Measurements from ENCODE around the gene LRRC8E. TPM values are rescaled to one million over a fixed set of nuclear protein-coding genes. Genes with fewer than 3 reads are reported as not detected.

LRRC8E gene
- total and polyA plus RNA-seq, 5 donors, result 0.36 to 1.2 (median 0.95) TPM

DNA sequence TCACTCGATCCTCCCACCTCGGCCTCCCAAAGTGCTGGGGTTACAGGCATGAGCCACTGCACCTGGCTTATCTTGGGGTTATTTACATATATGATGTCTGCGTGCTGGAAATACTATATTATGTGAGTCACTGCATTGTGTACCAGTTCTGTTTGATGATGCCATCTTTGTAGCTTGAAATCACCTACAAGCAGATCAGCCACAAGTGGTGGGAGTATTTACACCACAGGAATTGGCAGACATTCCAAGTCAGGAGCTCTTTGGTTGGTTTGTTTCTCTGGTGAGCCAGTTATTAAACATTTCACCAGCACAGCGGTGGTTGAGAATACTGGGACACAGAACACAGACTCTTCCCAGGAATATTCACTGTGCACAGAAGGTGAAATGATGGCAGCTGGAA is 59.6 kb downstream of the LRRC8E start:
- DNase-seq, result no peak
- intact Hi-C loops (cut with DNase I), result loop anchor here (5.0 to 10.0 kb wide), 3 partner anchors 57 to 307 kb away; partner anchors contain the start of gene ELAVL1 (in 1 of the 4)
- 96% methylated on average over 4 of the region's 4 CpGs for WGBS

More for the DNA sequence above, 59.6 kb downstream of the LRRC8E start:
- Histone ChIP-seq H3K4me1 (ENCODE audit: control insufficient read depth, insufficient read depth, low read length) (no peaks in the 10 kb centered on the region), H3K27me3 (ENCODE audit: control insufficient read depth, insufficient read depth) (no peaks in the 10 kb centered on the region), H3K27ac (ENCODE audit: low read length) (no peak overlapping the region), H3K4me3 (ENCODE audit: low read length) (no peak overlapping the region), H3K9me3 (ENCODE audit: control insufficient read depth, low read length) (no peaks in the 10 kb centered on the region)
- no peak for ATAC-seq

Other genes with a start within 250 kb of the LRRC8E start
- gene RETN, start 219.5 kb upstream of the LRRC8E start, total RNA-seq, result 1 to 10 TPM in 1 of 4 donors, under 1 TPM in 2, not detected in 1; 0.49 to 1.7 (median 0.78) TPM
- 7.2 TPM for gene RETN, start 219.5 kb upstream of the LRRC8E start, polyA plus RNA-seq
- gene MCEMP1, start 211.4 kb upstream of the LRRC8E start, total RNA-seq, result under 1 TPM; 0.17 to 0.85 (median 0.47) TPM
- 0.50 TPM for gene MCEMP1, start 211.4 kb upstream of the LRRC8E start, polyA plus RNA-seq
- 100 to 1,000 TPM in 1 of 4 donors, 10 to 100 TPM in 3; 94.8 to 121 (median 97.1) TPM for gene TRAPPC5, start 207.7 kb upstream of the LRRC8E start, total RNA-seq
- gene TRAPPC5, start 207.7 kb upstream of the LRRC8E start, polyA plus RNA-seq, result 93.4 TPM
- not detected for gene FCER2, start 186.4 kb upstream of the LRRC8E start, total RNA-seq
- 0.09 TPM for gene FCER2, start 186.4 kb upstream of the LRRC8E start, polyA plus RNA-seq
- 1 to 10 TPM in 2 of 4 donors, under 1 TPM in 2; 0.54 to 1.6 (median 1.1) TPM for gene CLEC4G, start 156.4 kb upstream of the LRRC8E start, total RNA-seq
- 0.32 TPM for gene CLEC4G, start 156.4 kb upstream of the LRRC8E start, polyA plus RNA-seq
- 10 to 100 TPM in 1 of 4 donors, 1 to 10 TPM in 3; 3.7 to 10.7 (median 9.1) TPM for gene CD209, start 141.0 kb upstream of the LRRC8E start, total RNA-seq
- 0.68 TPM for gene CD209, start 141.0 kb upstream of the LRRC8E start, polyA plus RNA-seq
- gene CLEC4M, start 125.3 kb upstream of the LRRC8E start, total RNA-seq, result not detected
- gene CLEC4M, start 125.3 kb upstream of the LRRC8E start, polyA plus RNA-seq, result not detected
- 10 to 100 TPM; 17.7 to 20.5 (median 18.6) TPM for gene EVI5L, start 58.3 kb upstream of the LRRC8E start, total RNA-seq
- 22.2 TPM for gene EVI5L, start 58.3 kb upstream of the LRRC8E start, polyA plus RNA-seq
- under 1 TPM in 2 of 4 donors, not detected in 2; 0.29 to 0.34 TPM for gene PRR36, start 14.1 kb upstream of the LRRC8E start, total RNA-seq
- gene PRR36, start 14.1 kb upstream of the LRRC8E start, polyA plus RNA-seq, result 0.11 TPM
- gene MAP2K7, start 15.4 kb downstream of the LRRC8E start, total RNA-seq, result 10 to 100 TPM; 23.2 to 32.6 (median 28.5) TPM
- gene MAP2K7, start 15.4 kb downstream of the LRRC8E start, polyA plus RNA-seq, result 26.9 TPM
- gene TGFBR3L, start 26.3 kb downstream of the LRRC8E start, total RNA-seq, result 10 to 100 TPM in 3 of 4 donors, 1 to 10 TPM in 1; 8.0 to 17.6 (median 14.5) TPM
- 2.4 TPM for gene TGFBR3L, start 26.3 kb downstream of the LRRC8E start, polyA plus RNA-seq
- gene SNAPC2, start 31.8 kb downstream of the LRRC8E start, total RNA-seq, result 10 to 100 TPM in 3 of 4 donors, 1 to 10 TPM in 1; 9.6 to 14.4 (median 11.0) TPM
- gene SNAPC2, start 31.8 kb downstream of the LRRC8E start, polyA plus RNA-seq, result 12.2 TPM
- under 1 TPM in 2 of 4 donors, not detected in 2; 0.24 to 0.34 TPM for gene CTXN1, start 37.6 kb downstream of the LRRC8E start, total RNA-seq
- 0.16 TPM for gene CTXN1, start 37.6 kb downstream of the LRRC8E start, polyA plus RNA-seq
- gene TIMM44, start 55.2 kb downstream of the LRRC8E start, total RNA-seq, result 10 to 100 TPM; 51.1 to 88.9 (median 64.0) TPM
- gene TIMM44, start 55.2 kb downstream of the LRRC8E start, polyA plus RNA-seq, result 64.6 TPM
- gene ELAVL1, start 117.1 kb downstream of the LRRC8E start, total RNA-seq, result 10 to 100 TPM; 55.4 to 67.5 (median 64.6) TPM
- gene ELAVL1, start 117.1 kb downstream of the LRRC8E start, polyA plus RNA-seq, result 28.4 TPM
- gene CCL25, start 164.2 kb downstream of the LRRC8E start, total RNA-seq, result not detected
- not detected for gene CCL25, start 164.2 kb downstream of the LRRC8E start, polyA plus RNA-seq